Inflammatory macrophage treated with lipopolysaccharide for 1 hour (primary cell): ENCODE data around the gene ABCC6.
"Not testable (repeated sequence)": the region's sequence is repeated elsewhere in the genome, so short reads cannot be mapped to it uniquely, and the experiment has no call there.

Experiments
- DNase-seq, 2 donors: peaks; one replicate each; pipeline ENCODE4 v3.0.0-alpha.2; 2020 to 2022

ABCC6 gene

GRCh38 chr16:16222850-16223661, at the start of gene ABCC6:
TSS of gene ABCC6 (minus strand) at chr16:16223494. CDS start at chr16:16223434, 60 bp downstream.
- DNase-seq, result not testable (repeated sequence)

GRCh38 chr16:16272573-16273221, 49.4 kb upstream of the ABCC6 start:
- not testable (repeated sequence) for DNase-seq

DNA sequence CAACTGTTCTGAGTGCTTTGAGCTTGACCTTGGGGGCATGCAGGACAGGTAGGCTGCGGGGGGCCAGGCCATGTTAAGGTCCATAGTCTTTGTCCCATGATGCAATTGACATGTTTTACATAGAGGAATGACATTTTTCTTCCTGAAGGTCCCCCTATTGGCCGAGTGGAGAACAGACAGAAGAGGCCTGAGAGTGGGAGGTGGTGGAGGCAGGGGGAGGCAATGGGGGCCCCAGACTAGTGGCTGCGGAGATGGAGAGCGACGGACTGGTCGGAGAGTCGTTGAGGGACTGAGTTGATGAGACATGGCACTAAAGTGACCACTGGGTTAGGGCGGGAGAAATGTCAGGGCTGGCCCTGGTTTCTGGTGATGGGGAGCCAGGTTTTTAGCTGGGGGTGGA, 48.4 kb upstream of the ABCC6 start:
- DNase-seq, result not testable (repeated sequence)

- not testable (repeated sequence) for DNase-seq
Measured at GRCh38 chr16:16268185-16268808, 45.0 kb upstream of the ABCC6 start.

DNA sequence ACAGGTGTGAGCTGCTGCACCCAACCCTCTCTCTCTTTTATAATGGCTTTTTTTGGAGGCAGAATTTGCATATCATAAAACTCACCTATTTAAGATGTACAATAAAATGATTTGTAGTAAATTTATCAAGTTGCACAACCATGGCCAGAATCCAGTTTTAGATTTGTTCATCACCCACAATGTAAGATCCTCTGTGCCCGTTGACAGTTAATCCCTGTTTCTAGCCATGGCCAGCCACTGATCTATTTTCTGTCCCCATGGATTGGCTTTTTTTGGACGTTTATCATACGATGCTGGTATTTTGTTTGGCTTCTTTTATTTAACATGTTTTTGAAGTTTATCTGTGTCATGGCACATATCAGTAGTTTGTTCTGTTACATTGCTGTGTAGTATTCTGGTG, 44.4 kb upstream of the ABCC6 start:
- not testable (repeated sequence) for DNase-seq

DNA sequence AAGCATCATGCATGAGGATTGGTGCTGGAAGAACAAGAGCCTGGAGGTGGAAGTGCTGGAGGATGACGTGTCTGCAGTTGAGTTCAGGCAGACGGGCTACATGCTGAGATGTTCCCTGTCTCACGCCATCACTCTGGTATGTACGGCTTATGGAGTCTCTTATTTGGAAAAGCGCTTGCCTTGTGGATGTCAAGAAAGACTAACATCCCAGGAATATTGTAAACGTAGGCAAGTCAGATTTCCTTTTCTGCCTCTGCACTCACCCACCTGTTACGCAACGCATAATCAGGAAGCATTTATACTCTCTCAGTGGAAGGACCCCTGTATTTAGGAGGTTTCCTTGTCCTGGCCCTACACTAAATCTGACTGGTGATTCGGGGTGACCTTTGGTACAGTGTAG, 41.8 kb upstream of the ABCC6 start:
- not testable (repeated sequence) for DNase-seq

GRCh38 chr16:16263947-16264346, 40.7 kb upstream of the ABCC6 start:
- not testable (repeated sequence) for DNase-seq

DNA sequence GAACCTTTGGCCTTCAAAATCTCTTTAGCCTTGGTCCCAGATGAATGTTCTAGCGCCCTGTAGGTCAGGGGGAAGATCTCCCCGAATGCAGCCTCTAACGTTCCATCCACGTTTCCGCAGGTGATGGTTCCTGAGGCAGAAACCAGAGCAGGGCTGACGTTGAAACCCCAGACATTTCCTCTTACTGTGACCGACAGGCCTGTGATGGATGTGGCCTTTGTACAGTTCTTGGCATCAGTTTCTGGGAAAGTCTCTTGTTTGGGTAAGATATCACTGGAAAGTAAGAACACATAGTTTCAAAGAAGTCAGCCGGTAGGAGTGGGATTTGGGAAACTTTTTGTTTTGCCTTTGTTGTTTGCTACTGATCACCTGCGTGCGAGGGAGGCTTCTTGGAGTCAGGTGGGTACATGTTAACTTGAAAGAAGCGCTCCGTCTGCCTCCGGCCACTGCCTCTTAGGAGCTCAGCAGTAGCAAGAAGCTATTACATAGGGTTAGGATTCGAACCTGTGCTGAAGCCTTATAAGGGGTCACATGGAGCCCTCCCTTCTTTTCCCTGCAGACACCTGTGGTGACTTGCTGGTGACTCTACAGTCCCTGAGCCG, 39.8 kb upstream of the ABCC6 start:
- DNase-seq, result not testable (repeated sequence)

- DNase-seq, result not testable (repeated sequence)
Measured at GRCh38 chr16:16259971-16260370, 36.7 kb upstream of the ABCC6 start.

GRCh38 chr16:16258822-16259221, 35.5 kb upstream of the ABCC6 start:
- DNase-seq, result not testable (repeated sequence)

- DNase-seq, result not testable (repeated sequence)
Measured at GRCh38 chr16:16257301-16257923, 34.1 kb upstream of the ABCC6 start.

DNA sequence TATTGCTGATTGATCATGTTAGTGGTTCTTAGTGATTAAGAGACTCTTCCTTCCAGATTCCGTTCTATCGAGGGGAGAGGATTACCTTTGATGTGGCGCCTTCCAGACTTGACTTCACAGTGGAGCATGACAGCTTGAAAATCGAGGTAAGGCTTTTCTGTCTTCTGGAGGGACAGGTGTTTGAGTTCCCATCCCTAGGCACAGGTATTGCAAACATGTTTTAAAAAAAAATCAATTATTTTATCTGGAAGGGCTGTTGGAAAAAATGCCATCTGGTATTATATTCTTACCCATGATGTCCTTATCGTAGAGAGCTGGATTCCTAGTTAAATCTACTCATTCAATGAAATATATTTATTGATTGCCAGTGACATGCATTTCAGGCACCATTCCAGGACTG, 29.1 kb upstream of the ABCC6 start:
- not testable (repeated sequence) for DNase-seq

DNA sequence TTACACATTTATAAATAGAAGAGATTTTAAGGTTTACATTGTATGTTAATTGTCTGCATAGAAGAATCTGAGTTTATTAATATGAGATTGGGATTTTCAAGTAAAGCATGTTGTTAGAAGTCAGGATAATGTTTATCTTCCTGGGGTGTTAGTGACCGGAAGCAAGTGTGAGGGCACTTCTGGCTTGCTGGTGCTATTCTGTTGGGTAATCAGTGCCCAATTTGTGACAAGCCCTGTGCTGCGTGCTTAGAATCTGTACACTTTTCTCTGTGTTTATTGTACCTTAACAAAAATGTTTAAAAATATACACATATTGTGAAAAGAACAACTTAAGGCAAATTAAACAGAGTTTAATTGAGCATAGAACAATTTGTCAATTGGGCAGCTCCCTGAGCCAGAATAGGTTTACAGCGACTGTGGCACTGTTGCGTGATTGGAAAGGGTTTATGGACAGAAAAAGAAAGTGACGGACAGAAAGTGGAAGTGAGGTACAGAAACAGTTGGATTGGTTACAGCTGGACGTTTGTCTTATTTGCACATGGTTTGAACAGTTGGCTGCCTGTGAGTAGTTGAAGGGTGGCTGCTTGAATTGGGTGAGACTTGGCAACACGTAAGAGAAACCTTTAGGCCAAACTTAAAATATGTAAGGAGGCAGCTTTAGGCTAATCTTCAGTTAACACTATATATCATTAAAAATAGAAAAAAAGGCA, 26.5 kb upstream of the ABCC6 start:
- not testable (repeated sequence) for DNase-seq

DNA sequence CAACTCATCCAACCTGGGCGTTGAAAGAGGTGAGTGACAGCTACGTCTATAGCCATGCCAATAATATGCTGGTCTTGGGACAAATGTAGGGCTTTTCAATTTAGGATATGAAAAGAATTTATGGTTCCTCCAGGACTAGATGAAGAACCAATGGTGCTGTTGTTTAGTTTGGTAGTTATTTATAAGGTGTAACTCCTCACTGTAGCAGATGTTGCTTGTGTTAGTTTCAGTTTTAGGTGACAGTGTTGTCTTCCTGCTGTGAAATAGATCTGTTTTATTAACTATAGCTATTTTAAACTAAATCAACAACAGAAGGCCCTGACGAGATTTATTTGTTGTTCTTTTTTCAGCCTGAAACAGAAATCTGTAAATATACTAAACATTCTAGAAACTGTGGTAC, 24.1 kb upstream of the ABCC6 start:
- DNase-seq, result not testable (repeated sequence)

- DNase-seq, result not testable (repeated sequence)
Measured at GRCh38 chr16:16246578-16247262, 23.4 kb upstream of the ABCC6 start.

- not testable (repeated sequence) for DNase-seq
Measured at GRCh38 chr16:16243886-16244285, 20.6 kb upstream of the ABCC6 start.

GRCh38 chr16:16240667-16241066, 17.4 kb upstream of the ABCC6 start:
- DNase-seq, result not testable (repeated sequence)

- DNase-seq, result not testable (repeated sequence)
Measured at GRCh38 chr16:16237738-16238137, 14.4 kb upstream of the ABCC6 start.

DNA sequence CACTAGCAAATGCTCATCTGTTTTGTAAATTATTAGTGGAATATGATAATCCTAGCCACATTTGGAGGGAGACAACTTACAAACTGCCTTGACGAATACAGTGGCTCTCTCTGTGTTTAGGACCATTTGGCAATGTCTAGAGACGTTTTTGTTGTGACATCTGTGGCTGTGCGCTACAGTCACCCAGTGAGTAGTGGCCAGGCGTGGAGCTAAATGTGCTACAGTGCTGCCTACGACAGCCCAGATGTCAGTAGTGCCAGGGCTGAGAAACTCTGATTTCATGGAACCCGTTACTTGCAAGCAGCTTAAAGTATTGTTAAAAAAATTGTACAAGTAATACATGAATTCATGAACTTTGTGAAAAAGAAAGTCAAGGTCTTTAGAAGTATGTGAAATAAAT, 13.8 kb upstream of the ABCC6 start:
- not testable (repeated sequence) for DNase-seq

GRCh38 chr16:16232692-16233061, 9.4 kb upstream of the ABCC6 start:
- DNase-seq, result not testable (repeated sequence)

- DNase-seq, result not testable (repeated sequence)
Measured at GRCh38 chr16:16223662-16224241, 458 bp upstream of the ABCC6 start.
